PC-9 (cell line): ENCODE measurements around the gene COG3. TPM values are rescaled to one million over a fixed set of nuclear protein-coding genes. Genes with fewer than 3 reads are reported as not detected.
A peak's percentile ranks its signal among the peaks of the same experiment; 100 is the strongest.

Experiments used
- BruUV-seq: library from RNA; stranded (reverse); fragments of 400-500 nt; replicated peaks from 2 replicates; lab custom pipeline; 2021; lab: Mats Ljungman, UMichigan
- CTCF ChIA-PET: fragments of 300-600 bp; sonication (Branson Sonifier 250); formaldehyde crosslinking; loops from one replicate; lab custom pipeline; 2022; ENCODE audit warnings: antibody characterized with exemption; lab: Charles Lee
- POLR2A ChIA-PET: fragments of 300-600 bp; sonication (Branson Sonifier 250); formaldehyde crosslinking; loops from one replicate; lab custom pipeline; 2022; ENCODE audit warnings: antibody characterized with exemption; ENCODE audit not compliant: unreplicated experiment; lab: Charles Lee
- DNase-seq, 2 experiments: peaks; one replicate each; pipeline versions ENCODE4 v3.0.0 to v3.0.0-alpha.2; 2015 to 2022; ENCODE audit warnings: mixed read lengths in 1 of 2
- H2AFZ ChIP-seq: fragments of 200-600 bp; sonication (generic); 2 replicates; pipeline ENCODE4 v1.8.1; 2017; ENCODE audit warnings: antibody characterized with exemption
- H3F3A ChIP-seq: fragments of 200-600 bp; sonication (generic); 2 replicates; pipeline ENCODE4 v1.8.1; 2017; ENCODE audit warnings: antibody characterized with exemption, mild to moderate bottlenecking, low read depth; ENCODE audit not compliant: insufficient read depth
- H3K27ac ChIP-seq: fragments of 200-600 bp; sonication (generic); 2 replicates; pipeline ENCODE4 v1.6.1; 2016; ENCODE audit warnings: mixed run types
- H3K27me3 ChIP-seq: fragments of 200-600 bp; sonication (generic); 2 replicates; pipeline ENCODE4 v1.6.1; 2016; ENCODE audit warnings: low read depth, mixed run types; ENCODE audit not compliant: insufficient read depth
- H3K36me3 ChIP-seq: fragments of 200-600 bp; sonication (generic); 2 replicates; pipeline ENCODE4 v1.6.1; 2016; ENCODE audit warnings: low read depth, mixed run types
- H3K4me1 ChIP-seq: fragments of 200-600 bp; sonication (generic); replicated peaks from 2 replicates; pipeline ENCODE4 v1.6.1; 2016; ENCODE audit warnings: mixed run types; ENCODE audit not compliant: insufficient read depth
- H3K4me2 ChIP-seq: fragments of 200-600 bp; sonication (generic); 2 replicates; pipeline ENCODE4 v1.6.1; 2017; ENCODE audit warnings: mixed run types
- H3K4me3 ChIP-seq: fragments of 200-600 bp; sonication (generic); 2 replicates; pipeline ENCODE4 v1.6.1; 2016; ENCODE audit warnings: mixed run types
- H3K79me2 ChIP-seq: fragments of 200-600 bp; sonication (generic); 2 replicates; pipeline ENCODE4 v1.6.1; 2017; ENCODE audit warnings: low read depth, mixed run types
- H3K9me2 ChIP-seq: fragments of 200-600 bp; sonication (generic); 2 replicates; pipeline ENCODE4 v1.8.1; 2017; ENCODE audit warnings: mild to moderate bottlenecking; ENCODE audit not compliant: insufficient read depth
- H3K9me3 ChIP-seq: fragments of 200-600 bp; sonication (generic); 2 replicates; pipeline ENCODE4 v1.8.1; 2016; ENCODE audit warnings: low read depth; ENCODE audit not compliant: insufficient read depth
- H4K20me1 ChIP-seq: fragments of 200-600 bp; sonication (generic); 2 replicates; pipeline ENCODE4 v1.8.1; 2017; ENCODE audit not compliant: insufficient read depth
- EZH2 ChIP-seq: fragments of 200-600 bp; sonication (generic); IDR thresholded peaks from 2 replicates; pipeline ENCODE4 v1.8.0; 2017; ENCODE audit warnings: antibody characterized with exemption, low read depth
- intact Hi-C: fragments of 100-400 bp; cut with micrococcal nuclease; formaldehyde crosslinking; loops from one replicate; pipeline ENCODE4 v1.10.0; 2022; ENCODE audit not compliant: unreplicated experiment
- total RNA-seq: library from RNA; stranded (reverse); gene quantifications from 2 replicates; pipeline ENCODE4 v1.2.3, GENCODE V29; 2021
- TF ChIP-seq, protein P1 (sequence below): fragments of 200-600 bp; sonication (generic); conservative IDR thresholded peaks from 2 replicates; pipeline ENCODE4 v1.6.1; 2017; ENCODE audit warnings: mixed run types, antibody characterized with exemption, mild to moderate bottlenecking, moderate library complexity

Gene COG3
- total RNA-seq, 1 experiment from 2014 or later, result 22.3 TPM

DNA sequence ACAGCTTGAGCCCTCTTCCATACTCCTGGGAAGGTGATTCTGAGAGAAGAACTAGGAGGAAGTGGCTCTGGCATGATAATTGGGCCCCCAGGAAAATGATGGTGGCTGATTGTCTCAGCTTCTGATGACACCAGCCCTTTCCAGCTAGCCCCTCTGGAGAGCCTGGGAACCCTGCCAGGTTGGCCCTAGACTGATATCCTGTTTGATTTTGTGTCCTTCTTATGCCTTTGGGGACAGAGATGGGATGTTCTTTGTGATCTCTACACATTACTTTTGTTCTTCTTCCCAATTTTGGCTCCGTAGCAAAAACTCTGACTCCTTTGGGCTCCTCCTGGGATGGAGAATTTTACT, 111.1 kb downstream of the COG3 start:
- H3K27ac ChIP-seq, result no peak overlapping the region
- no peaks in the 10 kb centered on the region for H3K9me2 ChIP-seq
- POLR2A ChIA-PET, result no interaction called here
- DNase-seq, result no peak
- BruUV-seq, result no TSS peak
- H2AFZ ChIP-seq, result no peak overlapping the region
- CTCF ChIA-PET, result no interaction called here
- H3K4me2 ChIP-seq, result no peak overlapping the region
- no peaks in the 10 kb centered on the region for H3K79me2 ChIP-seq
- no peaks in the 10 kb centered on the region for H3F3A ChIP-seq
- peaks cover 90% of the 10 kb centered on the region for H3K27me3 ChIP-seq
- H3K36me3 ChIP-seq, result no peaks in the 10 kb centered on the region
- H3K4me3 ChIP-seq, result no peak overlapping the region
- TF ChIP-seq, protein P1, sequence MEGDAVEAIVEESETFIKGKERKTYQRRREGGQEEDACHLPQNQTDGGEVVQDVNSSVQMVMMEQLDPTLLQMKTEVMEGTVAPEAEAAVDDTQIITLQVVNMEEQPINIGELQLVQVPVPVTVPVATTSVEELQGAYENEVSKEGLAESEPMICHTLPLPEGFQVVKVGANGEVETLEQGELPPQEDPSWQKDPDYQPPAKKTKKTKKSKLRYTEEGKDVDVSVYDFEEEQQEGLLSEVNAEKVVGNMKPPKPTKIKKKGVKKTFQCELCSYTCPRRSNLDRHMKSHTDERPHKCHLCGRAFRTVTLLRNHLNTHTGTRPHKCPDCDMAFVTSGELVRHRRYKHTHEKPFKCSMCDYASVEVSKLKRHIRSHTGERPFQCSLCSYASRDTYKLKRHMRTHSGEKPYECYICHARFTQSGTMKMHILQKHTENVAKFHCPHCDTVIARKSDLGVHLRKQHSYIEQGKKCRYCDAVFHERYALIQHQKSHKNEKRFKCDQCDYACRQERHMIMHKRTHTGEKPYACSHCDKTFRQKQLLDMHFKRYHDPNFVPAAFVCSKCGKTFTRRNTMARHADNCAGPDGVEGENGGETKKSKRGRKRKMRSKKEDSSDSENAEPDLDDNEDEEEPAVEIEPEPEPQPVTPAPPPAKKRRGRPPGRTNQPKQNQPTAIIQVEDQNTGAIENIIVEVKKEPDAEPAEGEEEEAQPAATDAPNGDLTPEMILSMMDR, result no peak
- TF ChIP-seq EZH2, result no peak
- 0 out of 2 replicates have a peak, but pooled peaks cover 3% of the 10 kb centered on the region for H3K9me3 ChIP-seq
- no peaks in the 10 kb centered on the region for H4K20me1 ChIP-seq
- intact Hi-C loops, result no loop called here
- H3K4me1 ChIP-seq, result peaks cover 6% of the 10 kb centered on the region; the same call in 1 of the 2 replicates

DNA sequence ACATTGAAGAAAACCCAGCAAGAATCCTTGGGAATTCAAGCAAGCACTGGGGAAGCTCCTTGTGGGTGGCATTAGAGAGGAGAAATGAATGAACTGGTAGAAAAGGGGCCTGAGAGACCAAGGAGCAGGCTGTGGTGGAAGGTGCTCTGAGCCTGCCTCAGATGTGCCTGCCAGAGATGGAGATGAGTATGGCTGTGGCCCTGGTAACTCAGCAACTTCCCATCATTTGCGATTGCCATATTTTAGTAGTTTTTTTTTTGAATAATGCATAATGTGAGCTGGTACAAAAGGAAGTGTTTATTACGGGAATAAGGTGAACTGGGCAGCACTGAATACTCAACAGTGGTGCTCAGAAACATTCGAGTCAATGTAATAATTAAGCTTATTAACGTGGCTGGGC, 111.7 kb downstream of the COG3 start:
- no peak for DNase-seq
- Histone ChIP-seq H3K4me3 (no peak overlapping the region), H3K9me3 (0 out of 2 replicates have a peak, but pooled peaks cover 3% of the 10 kb centered on the region), H3K79me2 (no peaks in the 10 kb centered on the region), H3K4me2 (no peak overlapping the region), H3K36me3 (no peaks in the 10 kb centered on the region), H4K20me1 (no peaks in the 10 kb centered on the region), H3K4me1 (peaks cover 6% of the 10 kb centered on the region; the same call in 1 of the 2 replicates), H2AFZ (no peak overlapping the region), H3K9me2 (no peaks in the 10 kb centered on the region), H3K27me3 (peaks cover 90% of the 10 kb centered on the region), H3F3A (no peaks in the 10 kb centered on the region), H3K27ac (no peak overlapping the region)
- ChIA-PET CTCF (no interaction called here), POLR2A (no interaction called here)
- TF ChIP-seq, protein P1, result no peak
- no peak for TF ChIP-seq EZH2
- no TSS peak for BruUV-seq
- intact Hi-C loops, result no loop called here

DNA sequence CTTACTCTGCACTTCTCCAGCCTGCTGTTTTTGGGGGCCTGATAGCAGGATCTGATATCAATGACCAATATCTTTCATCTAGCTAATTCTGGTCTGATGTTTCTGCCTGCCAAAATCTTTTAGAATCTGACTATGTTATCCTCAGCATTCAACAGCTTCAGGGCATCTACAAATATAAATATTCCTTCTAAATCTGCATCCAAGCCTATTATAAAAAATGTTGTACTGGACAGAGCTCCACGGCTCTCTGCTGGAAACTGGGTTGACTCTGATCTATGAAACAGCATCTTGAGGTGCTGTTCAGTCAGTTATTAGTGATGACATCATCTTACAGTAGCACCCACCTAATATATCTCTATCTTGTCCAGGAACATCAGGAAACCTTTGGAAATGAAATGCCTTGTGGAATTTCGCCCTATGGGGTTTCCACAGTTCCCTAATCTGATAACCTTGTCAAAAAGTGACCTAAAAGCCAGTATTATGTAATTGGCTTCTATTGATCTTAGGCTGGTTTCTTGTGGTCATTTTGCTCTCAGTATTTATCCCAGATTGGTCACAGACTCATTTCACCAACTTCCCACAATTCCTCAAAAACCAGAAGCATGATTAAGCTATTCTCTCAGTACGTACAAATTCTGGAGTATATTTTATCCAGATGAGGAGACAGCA, 117.8 kb downstream of the COG3 start:
- CTCF ChIA-PET, result no interaction called here
- intact Hi-C loops, result no loop called here
- no peaks in the 10 kb centered on the region for H3K79me2 ChIP-seq
- no peaks in the 10 kb centered on the region for H3K36me3 ChIP-seq
- TF ChIP-seq, protein P1, result no peak
- no peak for TF ChIP-seq EZH2
- no peaks in the 10 kb centered on the region for H4K20me1 ChIP-seq
- peaks cover 75% of the 10 kb centered on the region for H3K27me3 ChIP-seq
- no peak overlapping the region for H3K4me3 ChIP-seq
- H3K4me2 ChIP-seq, result no peak overlapping the region
- peaks cover 6% of the 10 kb centered on the region; the same call in 1 of the 2 replicates for H3K4me1 ChIP-seq
- no peaks in the 10 kb centered on the region for H3K9me2 ChIP-seq
- no peak overlapping the region for H3K27ac ChIP-seq
- BruUV-seq, result no TSS peak
- DNase-seq, result peak in 1 of 2 experiments; percentile 29
- H3F3A ChIP-seq, result no peaks in the 10 kb centered on the region
- POLR2A ChIA-PET, result no interaction called here
- H3K9me3 ChIP-seq, result no peaks in the 10 kb centered on the region
- no peak overlapping the region for H2AFZ ChIP-seq
